Stimulated activated naive CD8-positive, alpha-beta T cell treated with anti-CD3 and anti-CD28 coated beads, Interleukin-15, Interleukin-2, amounts not matched to agents 100 ng/mL and 50 ng/mL, for 24 hours (primary cell): Measurements from ENCODE around the gene MEN1.

ENCODE experiments used
- H3K27ac Mint-ChIP-seq: one replicate; pipeline ENCODE4 v1.8.0; 2021; ENCODE audit warnings: mild to moderate bottlenecking, mixed read lengths
- H3K27me3 Mint-ChIP-seq: one replicate; pipeline ENCODE4 v1.8.0; 2021; ENCODE audit warnings: mixed read lengths
- H3K36me3 Mint-ChIP-seq: one replicate; pipeline ENCODE4 v1.8.0; 2021; ENCODE audit warnings: low read depth, mixed read lengths
- H3K4me1 Mint-ChIP-seq: one replicate; pipeline ENCODE4 v1.8.0; 2021; ENCODE audit warnings: low read depth, mixed read lengths
- H3K4me3 Mint-ChIP-seq: one replicate; pipeline ENCODE4 v1.8.0; 2021; ENCODE audit warnings: mild to moderate bottlenecking, mixed read lengths
- H3K9me3 Mint-ChIP-seq: one replicate; pipeline ENCODE4 v1.8.0; 2021; ENCODE audit warnings: mixed read lengths

Gene MEN1

DNA sequence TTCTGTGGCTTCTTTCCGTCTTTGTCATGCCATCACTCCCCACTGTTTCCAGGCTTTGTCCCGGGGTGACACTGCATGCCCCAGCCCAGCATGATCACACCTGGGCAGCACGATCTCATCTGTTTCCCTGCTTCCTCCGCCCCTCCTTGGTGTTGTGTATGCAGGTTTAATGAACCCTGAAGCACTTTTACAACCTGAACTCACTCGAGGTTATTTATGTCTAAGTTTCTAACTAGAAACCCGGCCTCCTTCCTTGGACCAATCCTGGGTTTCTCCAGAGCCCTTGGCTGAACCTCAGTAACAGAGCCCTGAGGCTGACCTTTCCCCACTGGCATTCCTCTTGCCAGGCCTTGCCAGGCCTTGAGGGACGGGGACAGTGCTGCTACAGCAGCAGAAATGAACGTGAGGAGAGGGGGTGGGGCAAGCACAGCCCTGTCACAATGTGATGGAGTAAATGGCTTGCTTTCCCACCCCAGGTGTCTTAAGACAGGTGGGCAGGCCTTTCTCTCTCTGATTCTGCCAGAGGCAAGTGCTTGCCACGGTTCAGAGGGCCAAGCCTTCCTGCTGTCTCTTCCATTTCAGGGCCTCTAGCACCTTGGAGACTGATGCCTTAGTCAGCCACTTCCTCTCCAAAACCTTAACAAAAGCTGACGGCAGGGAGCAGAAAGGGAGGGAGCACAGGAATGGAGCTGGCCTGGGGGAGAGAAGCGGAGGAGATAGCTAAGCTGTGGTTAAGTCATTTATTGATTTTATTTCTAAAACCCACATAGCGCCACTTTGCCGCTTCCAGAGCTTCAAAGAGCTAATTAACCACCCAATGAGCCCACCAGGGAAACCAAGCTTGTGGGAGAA, 47.5 kb downstream of the MEN1 start:
- Mint-ChIP-seq H3K36me3 (peaks cover 50% of the 10 kb centered on the region), H3K9me3 (no peaks in the 10 kb centered on the region), H3K27ac (peak overlapping the region; percentile 85), H3K4me3 (peak overlapping the region; percentile 1), H3K27me3 (no peaks in the 10 kb centered on the region), H3K4me1 (peaks cover 78% of the 10 kb centered on the region)

DNA sequence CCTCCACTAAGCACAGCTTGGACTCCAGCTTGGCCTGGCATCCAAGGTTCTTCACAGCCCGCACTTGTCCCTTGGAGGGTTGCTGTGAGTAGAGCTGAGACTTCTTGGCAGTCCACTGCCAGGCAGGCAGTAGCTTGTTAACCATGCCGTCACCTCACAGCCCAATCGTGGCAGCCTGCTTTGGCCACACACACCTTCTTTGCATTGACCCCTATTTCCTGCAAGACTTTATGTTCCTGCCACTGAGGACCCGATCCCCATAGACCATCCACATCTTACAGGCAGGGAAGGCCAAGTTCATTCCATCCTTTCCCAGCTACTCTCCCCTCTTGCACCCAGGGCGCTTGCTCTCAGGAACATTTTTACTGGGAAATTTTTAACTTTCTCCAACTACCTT, 48.1 kb downstream of the MEN1 start:
- Mint-ChIP-seq H3K9me3 (no peaks in the 10 kb centered on the region), H3K36me3 (peaks cover 45% of the 10 kb centered on the region), H3K4me1 (peaks cover 72% of the 10 kb centered on the region), H3K27ac (peak overlapping the region; percentile 85), H3K27me3 (no peaks in the 10 kb centered on the region), H3K4me3 (no peak overlapping the region)

DNA sequence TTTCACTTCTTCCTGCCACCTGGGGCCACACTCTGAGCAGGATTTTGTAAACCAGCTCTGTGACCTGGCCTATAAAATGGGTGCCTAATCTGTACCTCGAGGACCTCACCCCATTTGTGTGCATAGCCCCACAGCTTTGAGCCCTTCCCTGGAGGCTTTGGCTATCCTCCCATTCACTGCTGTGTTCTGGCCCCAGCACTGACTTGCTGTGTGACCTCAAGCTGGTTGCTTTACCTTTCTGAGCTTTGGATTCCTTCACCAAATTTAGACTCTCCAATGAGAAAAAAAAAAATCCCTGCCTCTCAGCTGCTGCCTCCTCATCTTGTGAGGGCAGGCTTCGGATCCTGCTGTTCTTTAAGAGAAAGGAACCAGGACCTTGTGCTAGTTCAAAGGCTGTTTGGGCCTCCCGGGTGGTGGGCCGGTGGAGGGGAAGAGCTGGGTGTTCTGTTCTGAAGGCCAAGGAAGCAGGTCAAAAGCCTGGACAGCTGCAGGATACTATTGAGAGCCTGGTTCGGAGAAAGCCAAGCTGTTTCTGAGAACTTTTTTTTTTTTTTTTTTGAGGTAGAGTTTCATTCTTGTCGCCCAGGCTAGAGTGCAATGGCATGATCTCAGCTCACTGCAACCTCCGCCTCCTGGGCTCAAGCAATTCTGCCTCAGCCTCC, 49.5 kb downstream of the MEN1 start:
- peaks cover 60% of the 10 kb centered on the region for H3K4me1 Mint-ChIP-seq
- peak overlapping the region; percentile 74 for H3K27ac Mint-ChIP-seq
- no peak overlapping the region for H3K4me3 Mint-ChIP-seq
- peaks cover 34% of the 10 kb centered on the region for H3K36me3 Mint-ChIP-seq
- no peaks in the 10 kb centered on the region for H3K9me3 Mint-ChIP-seq
- no peaks in the 10 kb centered on the region for H3K27me3 Mint-ChIP-seq

DNA sequence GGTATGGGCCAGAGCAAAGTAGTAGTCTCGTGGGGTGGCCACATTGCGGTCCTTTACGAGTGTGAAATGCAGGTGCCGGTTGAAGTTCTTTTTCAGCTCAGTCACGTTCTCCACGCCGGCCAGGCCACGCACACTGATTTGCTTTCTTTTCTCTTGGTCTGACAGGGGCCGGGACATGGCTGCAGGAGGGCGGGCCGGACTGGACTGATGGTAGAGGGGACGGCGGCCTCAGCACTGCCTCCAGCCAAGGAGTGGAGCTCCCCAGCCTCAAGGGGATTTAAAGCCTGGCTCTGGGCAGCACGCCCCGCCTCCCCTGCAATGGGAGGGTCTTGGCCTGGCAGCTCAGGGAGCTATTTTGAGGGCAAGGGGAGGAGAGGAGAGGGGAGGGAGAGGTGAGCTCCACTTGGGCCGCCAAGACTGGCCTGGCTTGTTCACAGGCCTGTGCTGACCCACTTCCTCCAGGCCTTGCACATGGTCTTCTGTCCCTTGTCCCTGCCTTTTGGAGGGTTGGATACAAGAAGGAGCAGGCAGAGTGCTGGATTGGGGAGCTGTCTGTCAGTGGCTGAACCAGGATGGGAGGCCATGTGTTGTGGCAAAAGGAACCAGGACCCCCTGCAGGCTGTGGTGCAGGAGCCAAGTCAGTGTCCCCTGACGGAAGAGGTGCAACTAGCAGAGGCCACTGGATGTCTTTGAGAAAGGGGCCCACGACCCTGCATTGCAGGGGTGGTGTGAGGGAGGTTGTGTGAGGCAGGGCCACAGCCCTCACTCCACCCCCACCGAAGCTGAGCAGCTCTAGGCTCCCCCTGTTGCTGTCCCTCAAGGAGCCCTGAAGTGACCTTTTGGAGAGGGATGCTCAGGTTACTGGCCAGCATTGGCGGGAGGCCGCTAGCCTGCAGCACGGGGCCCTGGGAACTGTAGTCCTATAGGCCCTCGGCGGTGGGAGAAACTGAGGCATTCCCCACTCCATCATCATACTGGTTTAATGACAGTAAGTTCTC, 50.3 kb downstream of the MEN1 start, which contains the start of gene PYGM:
Gene PYGM, minus strand, starts transcription at position 253 of the 998 bp plus-strand sequence. Its CDS starts 76 bp downstream, at position 177.
- Mint-ChIP-seq H3K27ac (peak within 1 kb of the TSS; percentile 74), H3K4me1 (peaks cover 52% of the 10 kb centered on the region), H3K36me3 (peaks cover 27% of the 10 kb centered on the region), H3K4me3 (no peak within 1 kb of the TSS), H3K9me3 (no peaks in the 10 kb centered on the region), H3K27me3 (no peaks in the 10 kb centered on the region)

DNA sequence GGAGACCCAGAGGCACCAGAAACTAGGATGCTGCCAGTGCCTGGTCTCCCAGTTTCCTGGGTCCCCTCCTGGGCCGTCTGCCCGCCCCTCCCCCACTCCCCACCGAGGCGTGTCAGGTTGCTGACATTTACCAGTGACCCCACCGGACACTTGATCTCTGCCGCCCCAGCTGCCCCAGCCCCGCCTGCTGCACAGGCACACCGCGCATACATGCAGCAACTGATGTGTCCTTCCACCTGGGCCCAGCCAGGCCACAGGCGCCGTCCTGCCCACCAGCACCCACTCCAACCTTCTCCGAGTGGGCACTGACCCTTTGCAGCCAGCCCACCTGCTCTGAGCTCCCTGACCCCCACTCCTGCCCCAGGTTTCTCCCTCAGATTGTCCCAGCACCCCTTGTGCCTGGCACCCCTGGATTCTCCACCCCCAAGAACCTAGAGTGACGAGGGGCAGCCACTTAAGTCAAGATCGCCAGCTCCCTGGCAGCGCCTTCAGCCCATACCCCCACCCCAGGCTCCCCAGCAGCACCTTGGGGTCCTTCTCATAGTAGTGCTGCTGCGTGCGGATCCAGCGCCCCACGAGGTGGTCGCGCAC, 51.1 kb downstream of the MEN1 start:
- Mint-ChIP-seq H3K4me3 (no peak overlapping the region), H3K4me1 (peaks cover 44% of the 10 kb centered on the region), H3K27me3 (no peaks in the 10 kb centered on the region), H3K36me3 (peaks cover 19% of the 10 kb centered on the region), H3K27ac (no peak overlapping the region), H3K9me3 (no peaks in the 10 kb centered on the region)

DNA sequence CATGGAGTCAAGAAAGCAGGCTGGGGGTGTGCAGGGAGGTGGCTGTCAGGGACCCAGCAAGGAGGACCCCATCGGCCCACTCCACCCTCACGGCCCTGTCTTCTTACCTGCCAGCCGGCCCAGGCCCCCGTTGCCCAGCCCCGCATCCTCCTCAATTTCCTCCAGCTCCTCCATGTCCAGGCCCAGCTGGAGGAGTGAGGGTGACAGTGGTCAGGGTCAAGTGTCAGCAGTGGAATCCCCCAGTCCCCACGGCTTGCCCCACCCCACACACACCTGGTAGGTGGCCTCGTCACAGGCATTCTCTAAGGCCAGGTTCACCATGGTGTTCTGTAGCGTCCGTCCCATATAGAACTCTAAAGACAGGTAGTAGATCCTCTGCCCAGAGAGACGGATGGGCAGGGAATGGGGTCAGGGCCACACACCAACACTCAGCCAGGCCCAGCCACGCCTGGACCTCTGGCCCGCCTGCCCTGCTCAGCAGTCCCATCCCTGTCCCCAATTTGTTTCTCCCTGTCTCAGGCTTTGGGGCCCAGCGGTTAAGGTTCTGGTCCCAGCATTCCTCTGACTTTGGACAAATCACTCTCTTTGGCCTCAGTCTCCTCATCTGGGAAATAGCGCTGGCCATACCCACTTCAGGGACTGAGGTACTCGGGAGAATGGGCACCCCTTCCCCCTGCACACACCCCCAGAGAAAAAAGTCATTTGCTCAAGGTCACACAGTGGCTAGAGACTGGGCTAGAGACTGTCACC, 51.8 kb downstream of the MEN1 start:
- Mint-ChIP-seq H3K27me3 (no peaks in the 10 kb centered on the region), H3K4me3 (no peak overlapping the region), H3K4me1 (peaks cover 37% of the 10 kb centered on the region), H3K36me3 (peaks cover 12% of the 10 kb centered on the region), H3K9me3 (no peaks in the 10 kb centered on the region), H3K27ac (no peak overlapping the region)

DNA sequence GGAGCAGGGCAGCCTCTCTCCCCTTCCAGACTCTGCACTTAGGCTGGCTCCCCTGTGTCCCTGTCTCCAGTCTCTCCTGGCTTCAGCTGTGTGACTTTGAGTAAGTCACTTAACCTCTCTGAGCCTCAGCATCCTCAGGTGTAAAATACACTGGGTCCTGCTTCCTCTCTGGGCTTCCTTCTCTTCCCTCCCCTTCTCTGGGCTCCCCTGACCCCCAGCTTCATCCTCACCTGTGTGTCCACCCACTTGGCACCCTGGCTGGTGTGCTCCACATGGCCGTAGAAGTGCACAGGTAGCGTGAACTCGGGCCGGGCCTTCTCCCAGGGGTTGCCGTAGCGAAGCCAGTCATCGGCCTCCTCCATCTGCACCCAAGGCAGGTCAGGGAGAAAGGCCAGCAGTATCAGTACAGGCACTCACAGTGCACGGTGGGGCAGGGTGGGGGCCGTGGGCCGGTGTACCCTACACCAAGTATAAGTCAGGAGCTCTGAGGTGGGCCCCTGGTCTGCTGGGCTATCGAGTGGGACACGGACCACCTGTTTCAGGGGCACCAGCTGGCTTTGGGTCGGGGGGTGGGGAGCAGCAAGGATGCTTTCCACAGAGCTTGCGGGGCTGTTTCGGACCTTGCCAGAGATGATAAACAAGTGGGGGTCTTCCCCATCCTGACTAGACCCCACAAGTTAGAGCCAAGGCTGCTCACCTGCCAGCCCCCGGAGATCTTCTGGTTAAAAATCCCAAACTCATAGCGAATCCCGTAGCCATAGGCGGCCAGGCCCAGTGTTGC, 52.6 kb downstream of the MEN1 start:
- H3K4me1 Mint-ChIP-seq = peaks cover 29% of the 10 kb centered on the region
- no peak overlapping the region for H3K4me3 Mint-ChIP-seq
- no peak overlapping the region for H3K27ac Mint-ChIP-seq
- no peaks in the 10 kb centered on the region for H3K9me3 Mint-ChIP-seq
- H3K36me3 Mint-ChIP-seq = peaks cover 7% of the 10 kb centered on the region
- no peaks in the 10 kb centered on the region for H3K27me3 Mint-ChIP-seq

- peaks cover 4% of the 10 kb centered on the region for H3K36me3 Mint-ChIP-seq
- no peak overlapping the region for H3K27ac Mint-ChIP-seq
- no peaks in the 10 kb centered on the region for H3K27me3 Mint-ChIP-seq
- H3K4me3 Mint-ChIP-seq = no peak overlapping the region
- H3K9me3 Mint-ChIP-seq = no peaks in the 10 kb centered on the region
- H3K4me1 Mint-ChIP-seq = peaks cover 14% of the 10 kb centered on the region
These were observed 54.5 kb downstream of the MEN1 start for GRCh38 chr11:64755681-64756361.

DNA sequence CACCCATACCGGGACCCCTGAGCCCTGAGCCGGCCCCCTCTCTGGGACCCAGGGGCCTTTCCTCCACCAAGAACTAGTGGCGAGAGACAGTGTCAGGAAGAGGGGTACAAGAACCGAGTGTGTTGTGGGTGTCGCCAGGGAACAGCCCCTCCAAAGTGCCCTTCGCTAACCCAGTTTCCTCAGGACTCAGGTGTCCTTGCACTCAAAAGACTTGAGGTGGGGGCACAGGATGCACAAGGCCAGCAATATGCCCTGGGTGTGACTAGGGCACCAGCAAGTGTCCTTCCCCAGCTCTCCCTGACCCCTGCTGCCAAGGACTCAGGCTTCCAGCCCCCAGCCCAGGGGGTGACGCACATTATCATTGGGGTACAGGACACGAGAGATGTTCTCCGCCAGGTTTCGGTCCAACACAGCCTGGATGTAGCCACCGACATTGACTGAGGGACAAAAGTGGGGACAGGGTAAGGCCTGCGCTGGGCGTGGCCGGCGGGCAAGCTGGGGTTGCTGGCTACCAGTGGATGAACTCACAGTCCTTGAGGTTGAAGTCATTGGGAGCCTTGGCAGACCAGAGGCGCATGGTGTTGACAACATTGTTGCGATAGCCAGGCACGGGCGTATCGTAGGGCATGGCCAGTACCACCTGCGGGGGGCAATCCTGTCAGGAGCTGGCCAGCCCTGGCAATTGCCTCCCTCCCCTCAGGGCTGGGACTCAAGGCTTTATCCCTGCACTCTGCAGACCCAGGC, 55.3 kb downstream of the MEN1 start:
- Mint-ChIP-seq H3K9me3 (no peaks in the 10 kb centered on the region), H3K4me3 (no peak overlapping the region), H3K36me3 (peaks cover 6% of the 10 kb centered on the region), H3K4me1 (peaks cover 14% of the 10 kb centered on the region), H3K27ac (no peak overlapping the region), H3K27me3 (no peaks in the 10 kb centered on the region)

GRCh38 chr11:64754124-64754918, 56.0 kb downstream of the MEN1 start:
- no peaks in the 10 kb centered on the region for H3K27me3 Mint-ChIP-seq
- H3K27ac Mint-ChIP-seq = no peak overlapping the region
- H3K4me3 Mint-ChIP-seq = no peak overlapping the region
- peaks cover 9% of the 10 kb centered on the region for H3K4me1 Mint-ChIP-seq
- H3K9me3 Mint-ChIP-seq = no peaks in the 10 kb centered on the region
- peaks cover 8% of the 10 kb centered on the region for H3K36me3 Mint-ChIP-seq
